K562 (cell line): ENCODE measurements around the gene PALLD. TPM values are rescaled to one million over a fixed set of nuclear protein-coding genes. Genes with fewer than 3 reads are reported as not detected.

Experiments
- ATAC-seq: fragments of 200-7000 bp; cut with Tn5 transposase; 3 replicates; pipeline ENCODE4 v1.9.1; 2020; ENCODE audit warnings: moderate library complexity
- BruUV-seq: library from RNA; stranded (reverse); fragments of 400-500 nt; replicated peaks from 2 replicates; lab custom pipeline; 2021; lab: Mats Ljungman, UMichigan
- CTCF ChIA-PET: fragments of 300-600 bp; formaldehyde crosslinking; extraction: SDS; loops from one replicate; lab custom pipeline; 2021; ENCODE audit warnings: low intra/inter-chr PET ratio; lab: Yijun Ruan, JAX
- POLR2A ChIA-PET: fragments of 300-600, 350-650 bp; sonication (Branson Sonifier 250); formaldehyde crosslinking; extraction: SDS; loops from one replicate; lab custom pipeline; 2021; ENCODE audit warnings: antibody characterized with exemption, inconsistent platforms; lab: Yijun Ruan, JAX
- DNase-seq, 4 experiments: peaks; one replicate each; pipeline versions ENCODE4 v3.0.0 to v3.0.0-alpha.2; 2011 to 2018; ENCODE audit warnings: low spot score in 3 of 4, mixed read lengths in 3 of 4; ENCODE audit errors: extremely low read depth in 1 of 4
- FAIRE-seq: peaks from 2 replicates; lab custom pipeline; 2011; peaks lifted over from hg19 to GRCh38; lab: Jason Lieb, UNC
- H2AFZ ChIP-seq: 2 replicates; pipeline ENCODE4 v1.6.0; 2011; ENCODE audit warnings: low read depth, low read length, control low read depth, inconsistent platforms
- H3K27ac ChIP-seq: fragments of 200-600 bp; 3 replicates; pipeline ENCODE4 v1.8.0; 2011; ENCODE audit warnings: low read depth, mild to moderate bottlenecking, control low read depth, inconsistent platforms, low read length, moderate library complexity, mixed read lengths; ENCODE audit errors: extremely low read depth
- H3K27me3 ChIP-seq, 2 experiments: fragments of 300-600 bp in 1 of 2; 2 replicates in 1 of 2; 3 replicates in 1 of 2; pipeline versions ENCODE4 v1.6.0 to v1.8.0; 2011; ENCODE audit warnings: inconsistent platforms in 2 of 2, low read length in 2 of 2, mild to moderate bottlenecking in 1 of 2, mixed read lengths in 1 of 2, moderate library complexity in 1 of 2; ENCODE audit not compliant: control insufficient read depth in 2 of 2, insufficient read depth in 2 of 2
- H3K36me3 ChIP-seq: fragments of 300-600 bp; 3 replicates; pipeline ENCODE4 v1.8.0; 2011; ENCODE audit warnings: mild to moderate bottlenecking, low read length, inconsistent platforms; ENCODE audit not compliant: control insufficient read depth, insufficient read depth
- H3K4me1 ChIP-seq, 2 experiments: fragments of 200-600 bp in 1 of 2; replicated peaks in 1 of 2; 2 replicates in 1 of 2; 3 replicates in 1 of 2; pipeline versions ENCODE4 v1.5.1 to v1.8.0; 2011; ENCODE audit warnings: inconsistent platforms in 2 of 2, low read length in 2 of 2, mild to moderate bottlenecking in 1 of 2, mixed read lengths in 1 of 2, moderate library complexity in 1 of 2; ENCODE audit not compliant: control insufficient read depth in 2 of 2, insufficient read depth in 2 of 2
- H3K4me2 ChIP-seq: 2 replicates; pipeline ENCODE4 v1.6.1; 2011; ENCODE audit warnings: low read length, control low read depth, inconsistent platforms, mixed read lengths; ENCODE audit not compliant: insufficient read depth
- H3K4me3 ChIP-seq: fragments of 200-600 bp; sonication (generic), shearing (Covaris generic); 2 replicates; pipeline ENCODE4 v1.5.1; 2016; ENCODE audit warnings: control low read depth, inconsistent platforms
- H3K79me2 ChIP-seq: fragments of 200-600 bp; 3 replicates; pipeline ENCODE4 v1.8.0; 2011; ENCODE audit warnings: low read length, inconsistent platforms; ENCODE audit not compliant: control insufficient read depth, insufficient read depth
- H3K9ac ChIP-seq, 2 experiments: 2 replicates each; pipeline versions ENCODE4 v1.6.0 to v1.6.1; 2011; ENCODE audit warnings: low read depth in 2 of 2, low read length in 2 of 2, control low read depth in 1 of 2, inconsistent platforms in 1 of 2, mild to moderate bottlenecking in 1 of 2, mixed read lengths in 1 of 2; ENCODE audit not compliant: insufficient read depth in 1 of 2
- H3K9me1 ChIP-seq: one replicate; pipeline ENCODE4 v1.6.0; 2011; ENCODE audit warnings: inconsistent platforms, mild to moderate bottlenecking, low read length, moderate library complexity; ENCODE audit not compliant: control insufficient read depth, insufficient read depth
- H3K9me3 ChIP-seq: replicated peaks from 2 replicates; pipeline ENCODE4 v1.5.1; 2011; ENCODE audit warnings: low read depth, low read length, inconsistent platforms; ENCODE audit not compliant: control insufficient read depth, insufficient read depth
- H4K20me1 ChIP-seq: replicated peaks from 2 replicates; pipeline ENCODE4 v1.6.1; 2011; ENCODE audit warnings: low read length, inconsistent platforms, mixed read lengths; ENCODE audit not compliant: control insufficient read depth, insufficient read depth
- ARHGAP35 ChIP-seq: fragments of 450-650 bp; IDR thresholded peaks from 2 replicates; pipeline ENCODE4 v1.6.1; 2018; ENCODE audit not compliant: partially characterized antibody
- ARID3A ChIP-seq: IDR thresholded peaks from 2 replicates; pipeline ENCODE4 v1.6.1; 2012; ENCODE audit warnings: low read depth, low read length, improper control_type of control experiment, borderline replicate concordance
- E2F3 ChIP-seq: fragments of 250-450 bp; sonication (Bioruptor Pico); IDR thresholded peaks from 2 replicates; pipeline ENCODE4 v1.4.0; 2020; ENCODE audit warnings: mild to moderate bottlenecking
- FOXM1 ChIP-seq, 2 experiments: fragments of 450-650 bp in 1 of 2; sonication (generic) in 1 of 2; formaldehyde crosslinking in 1 of 2; IDR thresholded peaks; 2 replicates each; pipeline versions ENCODE4 v1.6.1 to v1.9.0; 2017 to 2022; ENCODE audit warnings: low read depth in 2 of 2, mild to moderate bottlenecking in 2 of 2, missing genetic modification reagents in 1 of 2, moderate library complexity in 1 of 2
- HMG20B ChIP-seq: fragments of 250-450 bp; sonication (Bioruptor Pico); IDR thresholded peaks from 2 replicates; pipeline ENCODE4 v1.5.0; 2021; ENCODE audit warnings: mild to moderate bottlenecking
- KAT8 ChIP-seq: fragments of 450-650 bp; IDR thresholded peaks from 2 replicates; pipeline ENCODE4 v1.6.1; 2016; ENCODE audit warnings: low read depth, mild to moderate bottlenecking
- KLF13 ChIP-seq: fragments of 450-650 bp; IDR thresholded peaks from 2 replicates; pipeline ENCODE4 v1.6.1; 2016; ENCODE audit warnings: missing genetic modification characterization, low read depth, mild to moderate bottlenecking, missing compliant biosample characterization, moderate library complexity, borderline replicate concordance
- TGIF2 ChIP-seq: sonication (generic); formaldehyde crosslinking; IDR thresholded peaks from 2 replicates; pipeline ENCODE4 v1.8.1; 2022; ENCODE audit warnings: mild to moderate bottlenecking, missing genetic modification reagents, moderate library complexity
- THRB ChIP-seq: fragments of 450-650 bp; formaldehyde crosslinking; conservative IDR thresholded peaks from 2 replicates; pipeline ENCODE4 v1.4.0; 2022; ENCODE audit warnings: mild to moderate bottlenecking, missing genetic modification characterization
- ZC3H4 ChIP-seq: sonication (generic); formaldehyde crosslinking; IDR thresholded peaks from 2 replicates; pipeline ENCODE4 v1.9.0; 2021; ENCODE audit warnings: missing genetic modification reagents, borderline replicate concordance
- ZFP1 ChIP-seq: fragments of 450-650 bp; formaldehyde crosslinking; IDR thresholded peaks from 2 replicates; pipeline ENCODE4 v1.4.0; 2020; ENCODE audit warnings: mild to moderate bottlenecking, mixed read lengths
- ZFPM2 ChIP-seq: fragments of 250-450 bp; sonication (Bioruptor Pico); IDR thresholded peaks from 2 replicates; pipeline ENCODE4 v1.5.1; 2022; ENCODE audit warnings: mild to moderate bottlenecking
- ZNF184 ChIP-seq: sonication (generic); formaldehyde crosslinking; IDR thresholded peaks from 2 replicates; pipeline ENCODE4 v1.5.0; 2020; ENCODE audit warnings: missing genetic modification reagents
- ZNF431 ChIP-seq: sonication (generic); formaldehyde crosslinking; IDR thresholded peaks from 2 replicates; pipeline ENCODE4 v1.8.0; 2022; ENCODE audit warnings: mild to moderate bottlenecking, missing genetic modification reagents
- ZNF785 ChIP-seq: fragments of 250-450 bp; sonication (Bioruptor Pico); IDR thresholded peaks from 2 replicates; pipeline ENCODE4 v1.4.0; 2020; ENCODE audit warnings: mild to moderate bottlenecking
- WGBS: fragments of 100-300 bp; shearing (Covaris generic); methylation state at CpG from one replicate; pipeline ENCODE4 v1.1.6; 2016; ENCODE audit warnings: low coverage, mixed read lengths; ENCODE audit not compliant: insufficient coverage; ENCODE audit errors: missing lambda C conversion rate; 5-methylcytosine and 5-hydroxymethylcytosine counted together
- in situ Hi-C: fragments of 300-500 bp; cut with MboI; formaldehyde crosslinking; loops from 4 replicates; pipeline ENCODE4 v1.15.0; 2018; ENCODE audit warnings: inconsistent platforms, mixed read lengths
- intact Hi-C: fragments of 100-400 bp; cut with micrococcal nuclease; formaldehyde crosslinking; loops from 2 replicates; pipeline ENCODE4 v1.14.2; 2022
- polyA plus RNA-seq, 8 experiments: library from polyadenylated mRNA; depleted of rRNA in 4 of 8; stranded (reverse) in 5 of 8; unstranded in 3 of 8; fragments of >200 nt; fragmentation: Nextera tagmentation in 2 of 8; fragmentation: Illumina TruSeq in 1 of 8; extraction: Ambion mirVana in 2 of 8; extraction: Trizol in 1 of 8; gene quantifications; 2 replicates each; pipeline versions ENCODE4 v1.2.1 to v1.2.3, GENCODE V29; 2011 to 2014; ENCODE audit warnings: inconsistent platforms in 1 of 8, missing spikeins in 1 of 8
- total RNA-seq, 7 experiments: library from RNA; depleted of rRNA in 6 of 7; stranded (reverse); fragments of >200 nt in 6 of 7; fragmentation: Illumina TruSeq in 2 of 7; extraction: Trizol in 2 of 7; gene quantifications; 2 replicates each; pipeline versions ENCODE4 v1.2.1 to v1.2.3, GENCODE V29; 2011 to 2021; ENCODE audit warnings: low replicate concordance in 1 of 7
- TF ChIP-seq, protein P1 (sequence below): sonication (generic); formaldehyde crosslinking; IDR thresholded peaks from 2 replicates; pipeline ENCODE4 v1.8.0; 2022; ENCODE audit warnings: mild to moderate bottlenecking, missing genetic modification reagents
- TF ChIP-seq, protein P2 (sequence below): sonication (generic); formaldehyde crosslinking; IDR thresholded peaks from 2 replicates; pipeline ENCODE4 v1.8.0; 2022; ENCODE audit warnings: missing genetic modification reagents, mild to moderate bottlenecking, borderline replicate concordance

The PALLD gene
- total and polyA plus RNA-seq, 9 of the 15 experiments (the other 6 are each of a cell fraction or from before 2014, with no cell fraction given) = 0.01 to 0.35 (median 0.06) TPM; not detected in 3

- ChIA-PET POLR2A (no interaction called here), CTCF (no interaction called here)
- Histone ChIP-seq H3K9ac (no peak overlapping the region), H3K4me2 (no peak overlapping the region), H3K27me3 (peaks cover 5 to 7% of the 10 kb centered on the region in 2 experiments; a peak in 3 of 5 replicates), H3K4me3 (no peak overlapping the region), H3K9me3 (no peaks in the 10 kb centered on the region), H3K4me1 (peaks cover 0 to 5% of the 10 kb centered on the region in 2 experiments; a peak in 1 of 5 replicates), H4K20me1 (no peaks in the 10 kb centered on the region), H3K9me1 (no peaks in the 10 kb centered on the region), H2AFZ (no peak overlapping the region), H3K27ac (no peak overlapping the region), H3K79me2 (no peaks in the 10 kb centered on the region), H3K36me3 (no peaks in the 10 kb centered on the region)
- no peak for ATAC-seq
- FAIRE-seq = no peak
- 0% methylated on average over 6 of the region's 6 CpGs for WGBS
- BruUV-seq = no TSS peak
- in situ Hi-C loops = no loop called here
- no peak for DNase-seq
- intact Hi-C loops = no loop called here
- no peak for TF ChIP-seq ZNF431 (CRISPR knock-in tag)
- TF ChIP-seq ZFP1 = no peak
- TF ChIP-seq KLF13 (tag) = no peak
- TF ChIP-seq FOXM1 (IDR thresholded peaks at IDR 0.05; ENCODE audit: low read depth) = no peak
- no peak for TF ChIP-seq FOXM1 (CRISPR knock-in tag; IDR thresholded peaks at IDR 0.05; ENCODE audit: low read depth)
- TF ChIP-seq ARHGAP35 = no peak
- no peak for TF ChIP-seq E2F3 (CRISPR knock-in tag)
- TF ChIP-seq ARID3A = no peak
- TF ChIP-seq TGIF2 (CRISPR knock-in tag) = no peak
- TF ChIP-seq THRB = no peak
- TF ChIP-seq ZC3H4 (CRISPR knock-in tag) = no peak
- TF ChIP-seq, protein P1, sequence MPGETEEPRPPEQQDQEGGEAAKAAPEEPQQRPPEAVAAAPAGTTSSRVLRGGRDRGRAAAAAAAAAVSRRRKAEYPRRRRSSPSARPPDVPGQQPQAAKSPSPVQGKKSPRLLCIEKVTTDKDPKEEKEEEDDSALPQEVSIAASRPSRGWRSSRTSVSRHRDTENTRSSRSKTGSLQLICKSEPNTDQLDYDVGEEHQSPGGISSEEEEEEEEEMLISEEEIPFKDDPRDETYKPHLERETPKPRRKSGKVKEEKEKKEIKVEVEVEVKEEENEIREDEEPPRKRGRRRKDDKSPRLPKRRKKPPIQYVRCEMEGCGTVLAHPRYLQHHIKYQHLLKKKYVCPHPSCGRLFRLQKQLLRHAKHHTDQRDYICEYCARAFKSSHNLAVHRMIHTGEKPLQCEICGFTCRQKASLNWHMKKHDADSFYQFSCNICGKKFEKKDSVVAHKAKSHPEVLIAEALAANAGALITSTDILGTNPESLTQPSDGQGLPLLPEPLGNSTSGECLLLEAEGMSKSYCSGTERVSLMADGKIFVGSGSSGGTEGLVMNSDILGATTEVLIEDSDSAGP (CRISPR knock-in tag) = no peak
- TF ChIP-seq, protein P2, sequence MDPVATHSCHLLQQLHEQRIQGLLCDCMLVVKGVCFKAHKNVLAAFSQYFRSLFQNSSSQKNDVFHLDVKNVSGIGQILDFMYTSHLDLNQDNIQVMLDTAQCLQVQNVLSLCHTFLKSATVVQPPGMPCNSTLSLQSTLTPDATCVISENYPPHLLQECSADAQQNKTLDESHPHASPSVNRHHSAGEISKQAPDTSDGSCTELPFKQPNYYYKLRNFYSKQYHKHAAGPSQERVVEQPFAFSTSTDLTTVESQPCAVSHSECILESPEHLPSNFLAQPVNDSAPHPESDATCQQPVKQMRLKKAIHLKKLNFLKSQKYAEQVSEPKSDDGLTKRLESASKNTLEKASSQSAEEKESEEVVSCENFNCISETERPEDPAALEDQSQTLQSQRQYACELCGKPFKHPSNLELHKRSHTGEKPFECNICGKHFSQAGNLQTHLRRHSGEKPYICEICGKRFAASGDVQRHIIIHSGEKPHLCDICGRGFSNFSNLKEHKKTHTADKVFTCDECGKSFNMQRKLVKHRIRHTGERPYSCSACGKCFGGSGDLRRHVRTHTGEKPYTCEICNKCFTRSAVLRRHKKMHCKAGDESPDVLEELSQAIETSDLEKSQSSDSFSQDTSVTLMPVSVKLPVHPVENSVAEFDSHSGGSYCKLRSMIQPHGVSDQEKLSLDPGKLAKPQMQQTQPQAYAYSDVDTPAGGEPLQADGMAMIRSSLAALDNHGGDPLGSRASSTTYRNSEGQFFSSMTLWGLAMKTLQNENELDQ (CRISPR knock-in tag) = no peak
- TF ChIP-seq ZNF184 (CRISPR knock-in tag) = no peak
- no peak for TF ChIP-seq HMG20B (CRISPR knock-in tag)
- TF ChIP-seq ZNF785 (CRISPR knock-in tag) = no peak
- no peak for TF ChIP-seq KAT8
- no peak for TF ChIP-seq ZFPM2 (CRISPR knock-in tag)
Observed at GRCh38 chr4:168632301-168632725, 135.5 kb downstream of the PALLD start.
